HG02763 (cell line): ENCODE measurements around the gene TLCD3B.

Source experiments
- ATAC-seq: cut with Tn5 transposase; IDR thresholded peaks from one replicate; pipeline ENCODE4 v1.9.1; 2021; ENCODE audit warnings: mild to moderate bottlenecking, moderate library complexity; ENCODE audit not compliant: unreplicated experiment

The TLCD3B gene, protein sequence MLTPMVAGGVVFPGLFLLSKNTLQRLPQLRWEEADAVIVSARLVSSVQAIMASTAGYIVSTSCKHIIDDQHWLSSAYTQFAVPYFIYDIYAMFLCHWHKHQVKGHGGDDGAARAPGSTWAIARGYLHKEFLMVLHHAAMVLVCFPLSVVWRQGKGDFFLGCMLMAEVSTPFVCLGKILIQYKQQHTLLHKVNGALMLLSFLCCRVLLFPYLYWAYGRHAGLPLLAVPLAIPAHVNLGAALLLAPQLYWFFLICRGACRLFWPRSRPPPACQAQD

DNA sequence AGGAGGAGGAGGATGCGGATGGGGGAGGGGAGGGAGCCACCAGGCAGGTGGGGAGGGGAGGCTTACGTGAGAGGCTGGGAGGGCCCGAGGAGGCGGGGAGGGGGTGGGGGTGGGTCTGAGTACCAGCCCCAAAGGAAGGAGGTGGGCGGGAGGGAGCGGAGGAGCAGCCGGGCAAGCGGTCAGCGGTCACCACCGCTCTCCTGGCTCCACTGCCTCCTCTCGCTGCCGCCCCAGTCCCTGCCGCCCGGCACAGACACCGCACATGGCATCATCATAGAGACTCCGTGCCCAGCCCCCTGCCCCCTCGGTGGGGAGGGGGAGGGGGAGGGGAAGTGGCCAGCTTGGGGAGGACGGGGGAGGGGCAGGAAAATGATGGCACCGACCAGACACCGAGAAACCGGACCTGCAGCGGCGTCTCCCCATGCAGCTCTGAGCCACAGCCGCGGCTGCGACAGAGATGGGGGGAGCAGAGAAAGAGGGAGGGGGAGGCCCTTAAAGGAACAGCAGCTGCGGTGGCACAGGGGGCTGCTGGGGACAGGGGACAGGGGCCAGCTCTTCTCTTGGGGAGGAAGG lies at the start of gene TLCD3B:
TSS of gene TLCD3B (minus strand) at position 431 of the 573 bp plus-strand sequence. CDS start 744 bp downstream, outside the sequence.
- ATAC-seq: no peak

DNA sequence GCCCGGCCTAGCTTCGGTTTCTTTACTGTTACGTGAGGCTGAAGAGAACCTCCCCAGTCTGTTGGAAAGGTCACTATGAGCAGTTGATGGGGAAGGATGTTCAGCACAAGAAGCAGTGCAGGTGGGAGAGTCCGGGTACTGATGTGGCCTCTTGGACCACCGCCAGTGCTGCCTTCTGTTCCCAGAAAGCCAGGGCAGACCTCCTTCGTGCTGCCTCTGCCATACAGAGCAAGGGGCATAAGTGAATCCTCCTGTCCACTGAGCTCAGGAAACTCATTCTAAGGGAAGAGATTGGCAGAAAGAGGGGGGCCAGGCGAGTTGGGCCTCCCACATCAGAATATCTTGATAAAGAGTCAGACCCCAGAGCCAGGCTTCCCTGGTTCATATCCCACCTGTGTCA lies 48.4 kb upstream of the TLCD3B start:
- ATAC-seq: no peak

DNA sequence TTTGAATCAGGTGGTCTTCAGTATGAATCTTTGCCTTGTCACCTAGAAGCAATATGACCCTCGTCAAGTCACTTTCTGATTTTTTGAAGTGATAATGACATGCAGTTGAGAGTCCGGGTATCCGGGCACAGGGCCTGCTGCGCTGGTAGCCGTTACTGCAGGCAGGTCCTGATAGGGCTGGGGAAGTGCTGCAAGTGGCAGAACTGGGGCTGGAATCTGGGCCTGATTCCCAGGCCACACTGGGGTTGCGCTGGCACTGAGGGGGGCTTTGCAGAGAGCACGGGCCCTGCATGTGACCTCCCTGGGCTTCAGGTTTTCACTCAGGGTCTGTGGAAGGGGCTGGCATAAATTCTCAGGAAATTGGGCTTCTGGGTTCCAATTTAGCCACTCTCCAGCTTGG lies 47.7 kb upstream of the TLCD3B start:
- no peak for ATAC-seq

DNA sequence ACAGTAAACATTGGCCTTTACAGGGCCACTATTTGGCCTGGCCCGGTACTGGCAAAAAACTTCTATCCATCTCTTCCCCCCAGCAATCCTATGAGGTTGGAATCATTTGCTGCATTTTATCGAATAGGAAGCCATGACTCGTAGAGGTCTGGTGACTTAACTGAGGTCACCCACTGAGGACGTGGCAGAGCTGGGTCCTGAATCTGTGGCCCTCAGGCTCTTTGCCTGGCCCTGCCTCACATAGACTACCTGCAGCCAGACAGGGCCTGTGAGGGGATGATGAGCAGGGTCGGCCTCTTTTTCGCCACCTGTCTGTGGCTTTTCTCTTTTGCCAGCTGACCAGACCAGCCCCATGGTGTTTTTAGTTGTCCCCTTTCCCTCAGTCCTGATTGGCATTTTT lies 46.6 kb upstream of the TLCD3B start:
- ATAC-seq: no peak

DNA sequence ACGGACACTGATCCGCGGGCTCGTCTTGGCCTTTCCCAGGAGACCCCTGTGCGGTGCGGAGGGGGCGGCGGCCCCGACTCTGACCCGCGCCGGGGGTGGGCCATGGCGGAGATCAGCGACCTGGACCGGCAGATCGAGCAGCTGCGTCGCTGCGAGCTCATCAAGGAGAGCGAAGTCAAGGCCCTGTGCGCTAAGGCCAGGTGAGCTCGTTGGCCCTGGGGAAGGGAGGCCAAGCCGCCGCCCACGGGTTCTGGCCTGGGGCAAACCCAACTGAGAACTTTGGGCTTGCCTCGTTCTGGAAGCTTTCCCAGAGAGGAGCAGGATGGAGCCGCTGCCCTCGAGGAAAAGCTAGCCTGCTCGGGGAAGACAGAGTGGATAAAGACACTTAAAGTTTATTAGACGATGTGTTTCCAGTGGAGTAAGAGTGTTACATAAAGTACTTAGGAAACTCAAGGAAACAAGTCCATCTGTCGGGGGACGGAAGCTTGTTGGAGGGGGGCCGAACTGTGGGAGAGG lies 45.3 kb upstream of the TLCD3B start:
- ATAC-seq: peak; percentile 14

- peak; percentile 82 for ATAC-seq
Observed at GRCh38 chr16:30075503-30076275, 44.6 kb upstream of the TLCD3B start, which contains the start of gene PPP4C. Gene PPP4C, plus strand, starts transcription at chr16:30075994. Its CDS starts 384 bp downstream, at chr16:30076378.

DNA sequence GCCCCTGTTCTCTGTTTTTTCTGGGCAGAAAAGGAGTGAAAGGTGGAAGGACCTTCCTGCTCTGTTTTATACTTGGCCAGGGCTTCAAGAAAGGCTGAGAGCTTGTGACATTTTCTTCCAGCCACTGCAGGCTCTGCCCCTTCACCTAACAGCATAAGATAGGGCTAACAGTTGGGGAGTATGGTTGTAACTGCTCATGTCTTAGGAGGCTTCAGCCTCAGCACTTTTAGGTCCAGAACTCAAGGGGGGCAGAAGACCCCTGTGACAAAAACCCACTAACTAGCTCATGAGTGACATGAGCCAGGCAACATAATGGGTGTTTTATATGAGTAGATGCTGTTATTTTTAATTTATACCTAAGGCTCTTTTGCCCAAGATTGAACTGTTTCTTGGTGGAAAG lies 39.4 kb upstream of the TLCD3B start:
- no peak for ATAC-seq

GRCh38 chr16:30069611-30070462 lies 38.8 kb upstream of the TLCD3B start:
- ATAC-seq: no peak

- no peak for ATAC-seq
Observed at GRCh38 chr16:30068750-30069610, 37.9 kb upstream of the TLCD3B start.

GRCh38 chr16:30068333-30068732 lies 37.3 kb upstream of the TLCD3B start:
- ATAC-seq: no peak

DNA sequence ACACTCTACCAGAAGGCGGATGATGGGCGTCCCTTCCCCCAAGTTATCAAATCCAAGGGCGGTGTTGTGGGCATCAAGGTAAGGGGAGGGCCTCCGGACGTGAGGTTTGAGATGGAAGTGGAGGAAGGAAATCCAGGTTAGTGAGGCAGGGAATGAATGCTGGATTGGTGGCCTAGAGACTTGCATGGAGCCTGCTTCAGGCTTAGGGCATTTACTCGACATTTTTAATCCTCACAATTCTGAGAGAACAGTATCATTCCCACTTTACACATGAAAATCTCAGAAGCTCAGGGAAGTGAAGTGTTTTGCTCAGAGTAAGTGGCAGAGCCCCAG lies 36.5 kb upstream of the TLCD3B start:
- ATAC-seq: no peak

DNA sequence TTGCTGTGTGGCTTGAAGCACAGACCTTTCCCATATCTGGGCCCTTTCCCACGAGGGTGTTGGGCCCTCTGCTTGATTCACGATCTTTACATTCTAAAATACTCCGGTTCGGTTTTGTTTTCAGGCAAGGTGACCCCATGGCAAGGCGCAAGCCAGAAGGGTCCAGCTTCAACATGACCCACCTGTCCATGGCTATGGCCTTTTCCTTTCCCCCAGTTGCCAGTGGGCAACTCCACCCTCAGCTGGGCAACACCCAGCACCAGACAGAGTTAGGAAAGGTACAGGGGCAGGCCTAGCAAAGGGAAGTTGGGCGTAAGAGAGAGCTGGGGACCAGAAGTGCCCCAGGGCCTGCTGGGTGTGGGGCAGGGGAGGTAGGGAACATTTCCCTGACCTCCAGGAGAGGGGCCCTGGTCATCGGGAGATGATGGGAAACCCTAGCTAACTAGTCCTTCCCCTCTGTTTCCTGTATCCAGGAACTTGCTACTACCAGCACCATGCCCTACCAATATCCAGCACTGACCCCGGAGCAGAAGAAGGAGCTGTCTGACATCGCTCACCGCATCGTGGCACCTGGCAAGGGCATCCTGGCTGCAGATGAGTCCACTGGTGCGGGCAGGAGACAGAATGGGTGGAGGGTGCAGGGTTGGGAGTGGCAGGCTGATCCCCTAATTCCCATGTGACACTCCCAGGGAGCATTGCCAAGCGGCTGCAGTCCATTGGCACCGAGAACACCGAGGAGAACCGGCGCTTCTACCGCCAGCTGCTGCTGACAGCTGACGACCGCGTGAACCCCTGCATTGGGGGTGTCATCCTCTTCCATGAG lies 35.9 kb upstream of the TLCD3B start:
- ATAC-seq: no peak

DNA sequence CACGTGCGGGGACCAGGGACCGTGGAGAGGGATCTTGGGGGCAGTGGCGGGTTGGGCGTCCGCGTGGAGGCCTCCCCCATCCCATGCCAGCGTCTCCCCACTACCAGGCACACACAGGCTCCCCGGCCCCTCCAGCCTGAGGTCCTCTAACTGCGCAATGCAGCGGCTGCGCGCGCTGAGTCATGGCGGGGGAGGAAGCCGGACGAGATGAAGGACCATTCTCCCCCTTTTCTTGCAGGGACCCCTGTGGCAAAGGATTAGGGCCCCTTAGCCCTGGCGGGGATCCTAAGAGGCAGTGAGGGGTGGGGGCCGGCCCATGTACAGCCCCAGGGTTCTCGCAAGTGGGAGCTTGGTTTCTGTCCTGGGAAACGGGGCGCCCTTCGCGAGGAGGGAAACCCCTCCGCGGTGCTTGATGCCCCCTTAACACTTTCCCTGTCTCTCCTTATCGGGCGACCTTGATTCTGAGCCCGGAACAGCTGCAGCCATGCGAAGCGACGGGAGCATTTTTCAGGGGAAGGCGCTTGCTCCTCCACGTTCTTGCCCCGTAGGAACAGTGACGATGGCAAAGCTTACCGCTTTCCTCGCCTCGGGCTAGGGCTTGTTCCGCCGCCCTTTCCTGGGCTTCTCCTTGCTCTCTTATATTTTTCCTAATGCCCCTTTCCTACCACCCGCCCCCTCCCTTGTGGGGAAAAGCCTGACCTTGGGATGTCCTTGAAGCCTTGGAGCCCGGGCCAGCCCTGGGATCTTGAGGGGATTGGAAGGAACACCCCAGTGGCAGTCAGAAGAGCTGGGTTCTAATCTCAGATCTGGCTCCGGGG lies 35.1 kb upstream of the TLCD3B start:
- no peak for ATAC-seq

GRCh38 chr16:30065102-30065942 lies 34.3 kb upstream of the TLCD3B start, which contains the start of gene ALDOA:
Gene ALDOA, plus strand, starts transcription at chr16:30065760. Its CDS starts 1,138 bp downstream, at chr16:30066898.
- ATAC-seq: peak; percentile 76

GRCh38 chr16:30064729-30065101 lies 33.6 kb upstream of the TLCD3B start:
- ATAC-seq: no peak

GRCh38 chr16:30063893-30064728 lies 33.0 kb upstream of the TLCD3B start:
- ATAC-seq: no peak
